Measurements from ENCODE around the gene RYR2. TPM values are rescaled to one million over a fixed set of nuclear protein-coding genes. Genes with fewer than 3 reads are reported as not detected.
A peak's percentile ranks its signal among the peaks of the same experiment; 100 is the strongest.

The RYR2 gene
- total RNA-seq, 1 experiment from 2014 or later, result 4.0 TPM

- intact Hi-C loops (cut with micrococcal nuclease), result no loop called here
- peaks cover 75% of the 10 kb centered on the region for H3K27me3 Mint-ChIP-seq (ENCODE audit: insufficient read depth, unreplicated experiment)
- POLR2A ChIA-PET, result interaction anchor here (1.1 kb wide), 1 partner anchor 10 kb away, joined by 3 read pairs; no protein-coding TSS in a partner anchor
- TF ChIP-seq, protein P1, sequence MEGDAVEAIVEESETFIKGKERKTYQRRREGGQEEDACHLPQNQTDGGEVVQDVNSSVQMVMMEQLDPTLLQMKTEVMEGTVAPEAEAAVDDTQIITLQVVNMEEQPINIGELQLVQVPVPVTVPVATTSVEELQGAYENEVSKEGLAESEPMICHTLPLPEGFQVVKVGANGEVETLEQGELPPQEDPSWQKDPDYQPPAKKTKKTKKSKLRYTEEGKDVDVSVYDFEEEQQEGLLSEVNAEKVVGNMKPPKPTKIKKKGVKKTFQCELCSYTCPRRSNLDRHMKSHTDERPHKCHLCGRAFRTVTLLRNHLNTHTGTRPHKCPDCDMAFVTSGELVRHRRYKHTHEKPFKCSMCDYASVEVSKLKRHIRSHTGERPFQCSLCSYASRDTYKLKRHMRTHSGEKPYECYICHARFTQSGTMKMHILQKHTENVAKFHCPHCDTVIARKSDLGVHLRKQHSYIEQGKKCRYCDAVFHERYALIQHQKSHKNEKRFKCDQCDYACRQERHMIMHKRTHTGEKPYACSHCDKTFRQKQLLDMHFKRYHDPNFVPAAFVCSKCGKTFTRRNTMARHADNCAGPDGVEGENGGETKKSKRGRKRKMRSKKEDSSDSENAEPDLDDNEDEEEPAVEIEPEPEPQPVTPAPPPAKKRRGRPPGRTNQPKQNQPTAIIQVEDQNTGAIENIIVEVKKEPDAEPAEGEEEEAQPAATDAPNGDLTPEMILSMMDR (IDR thresholded peaks at IDR 0.05; ENCODE audit: unreplicated experiment), result no peak
- H3K4me3 Mint-ChIP-seq (ENCODE audit: unreplicated experiment), result no peak overlapping the region
- no peak for DNase-seq (ENCODE audit: unreplicated experiment)
- no TSS peak for BruUV-seq (replicated peaks)
- CTCF ChIA-PET, result interaction anchor here (1.4 kb wide), 2 partner anchors 10 to 63 kb away, joined by 3 read pairs; no protein-coding TSS in a partner anchor
- H3K9me3 Mint-ChIP-seq (ENCODE audit: unreplicated experiment), result no peaks in the 10 kb centered on the region
- no peak overlapping the region for H3K27ac Mint-ChIP-seq (ENCODE audit: low read depth, unreplicated experiment)
- H3K36me3 Mint-ChIP-seq (ENCODE audit: insufficient read depth, unreplicated experiment), result no peaks in the 10 kb centered on the region
- H3K4me1 Mint-ChIP-seq (ENCODE audit: insufficient read depth, unreplicated experiment), result peaks cover 8% of the 10 kb centered on the region
Measured at GRCh38 chr1:237324226-237324625, 282.2 kb downstream of the RYR2 start.

DNA sequence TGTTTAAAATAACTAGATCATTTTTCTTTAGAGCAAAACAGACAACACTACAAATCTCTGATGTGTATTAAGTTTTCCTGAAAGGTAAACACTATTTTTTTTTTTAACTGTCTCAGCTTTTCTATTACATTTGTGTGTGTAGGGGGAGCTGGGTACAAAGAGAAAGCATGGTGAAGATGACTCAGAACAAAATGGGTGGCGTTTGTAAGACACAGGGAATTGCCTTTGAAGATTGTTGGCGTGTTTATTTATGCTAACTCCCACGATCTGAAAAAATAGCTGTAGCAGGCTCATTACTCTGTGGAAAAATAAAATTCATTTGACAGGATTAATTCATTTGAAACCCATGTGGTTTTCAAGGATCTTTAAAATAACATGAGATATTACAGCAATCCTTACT, 285.1 kb downstream of the RYR2 start:
- Mint-ChIP-seq H3K9me3 (ENCODE audit: unreplicated experiment) (no peaks in the 10 kb centered on the region), H3K27ac (ENCODE audit: low read depth, unreplicated experiment) (no peak overlapping the region), H3K4me1 (ENCODE audit: insufficient read depth, unreplicated experiment) (peaks cover 8% of the 10 kb centered on the region), H3K36me3 (ENCODE audit: insufficient read depth, unreplicated experiment) (no peaks in the 10 kb centered on the region), H3K4me3 (ENCODE audit: unreplicated experiment) (no peak overlapping the region), H3K27me3 (ENCODE audit: insufficient read depth, unreplicated experiment) (peaks cover 80% of the 10 kb centered on the region)
- TF ChIP-seq, protein P1 (IDR thresholded peaks at IDR 0.05; ENCODE audit: unreplicated experiment), result no peak
- DNase-seq (ENCODE audit: unreplicated experiment), result peak; percentile 55
- intact Hi-C loops (cut with micrococcal nuclease), result no loop called here
- CTCF ChIA-PET, result interaction anchor here (1.0 to 1.3 kb wide), 3 partner anchors 34 to 235 kb away, joined by 3 to 7 read pairs (median 4); no protein-coding TSS in a partner anchor
- POLR2A ChIA-PET, result interaction anchor here (0.6 to 1.0 kb wide), 3 partner anchors 10 to 169 kb away, joined by 3 read pairs; no protein-coding TSS in a partner anchor
- BruUV-seq (replicated peaks), result no TSS peak

DNA sequence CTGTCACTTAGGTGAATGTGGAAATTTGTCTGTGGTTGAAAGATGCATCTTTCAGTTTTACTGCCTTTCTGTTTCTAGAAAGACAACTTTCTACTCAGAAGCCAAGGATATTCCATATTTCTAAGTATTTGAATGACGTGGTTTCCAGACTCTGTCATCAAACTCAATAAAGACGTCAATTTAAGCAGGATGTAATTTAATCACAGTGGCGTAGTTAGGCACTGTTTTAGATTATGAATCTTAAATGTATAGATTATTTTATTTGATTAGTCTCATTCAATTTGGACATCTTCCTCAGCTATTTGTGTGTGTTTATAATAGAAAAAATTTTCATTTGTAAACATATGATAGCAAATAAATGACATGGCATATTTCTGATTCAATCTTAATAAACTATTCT, 298.9 kb downstream of the RYR2 start:
- Mint-ChIP-seq H3K27ac (ENCODE audit: low read depth, unreplicated experiment) (no peak overlapping the region), H3K4me3 (ENCODE audit: unreplicated experiment) (no peak overlapping the region), H3K4me1 (ENCODE audit: insufficient read depth, unreplicated experiment) (no peaks in the 10 kb centered on the region), H3K36me3 (ENCODE audit: insufficient read depth, unreplicated experiment) (no peaks in the 10 kb centered on the region), H3K27me3 (ENCODE audit: insufficient read depth, unreplicated experiment) (peaks cover 70% of the 10 kb centered on the region), H3K9me3 (ENCODE audit: unreplicated experiment) (no peaks in the 10 kb centered on the region)
- CTCF ChIA-PET, result interaction anchor here (0.6 to 1.4 kb wide), 2 partner anchors 8 to 26 kb away, joined by 3 to 4 read pairs; no protein-coding TSS in a partner anchor
- TF ChIP-seq, protein P1 (IDR thresholded peaks at IDR 0.05; ENCODE audit: unreplicated experiment), result no peak
- BruUV-seq (replicated peaks), result no TSS peak
- POLR2A ChIA-PET, result no interaction called here
- no peak for DNase-seq (ENCODE audit: unreplicated experiment)
- intact Hi-C loops (cut with micrococcal nuclease), result no loop called here

DNA sequence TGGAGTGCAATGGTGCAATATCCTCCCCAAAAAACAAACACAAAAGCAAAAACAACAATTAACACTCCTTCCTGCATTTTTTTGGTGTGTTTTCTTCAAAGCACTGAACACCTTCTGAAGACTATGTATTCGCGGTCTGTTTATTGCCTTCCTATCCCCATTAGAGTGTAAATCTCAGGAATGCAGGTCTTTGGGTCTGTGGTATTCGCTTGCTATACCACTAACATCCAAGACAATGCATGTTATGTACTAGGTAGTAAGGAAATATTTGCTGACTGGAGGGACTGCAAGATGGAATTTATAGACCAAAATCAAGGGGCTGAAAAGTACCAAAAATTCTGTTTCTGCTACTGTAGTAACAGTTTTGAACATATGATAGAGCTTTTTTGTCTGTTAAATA, 299.4 kb downstream of the RYR2 start:
- TF ChIP-seq, protein P1 (IDR thresholded peaks at IDR 0.05; ENCODE audit: unreplicated experiment), result no peak
- Mint-ChIP-seq H3K27me3 (ENCODE audit: insufficient read depth, unreplicated experiment) (peaks cover 75% of the 10 kb centered on the region), H3K4me1 (ENCODE audit: insufficient read depth, unreplicated experiment) (no peaks in the 10 kb centered on the region), H3K27ac (ENCODE audit: low read depth, unreplicated experiment) (no peak overlapping the region), H3K9me3 (ENCODE audit: unreplicated experiment) (no peaks in the 10 kb centered on the region), H3K4me3 (ENCODE audit: unreplicated experiment) (no peak overlapping the region), H3K36me3 (ENCODE audit: insufficient read depth, unreplicated experiment) (no peaks in the 10 kb centered on the region)
- BruUV-seq (replicated peaks), result no TSS peak
- ChIA-PET CTCF (interaction anchor here (0.6 to 2.4 kb wide), 5 partner anchors 9 to 188 kb away, joined by 3 to 6 read pairs (median 3); no protein-coding TSS in a partner anchor), POLR2A (no interaction called here)
- no peak for DNase-seq (ENCODE audit: unreplicated experiment)
- intact Hi-C loops (cut with micrococcal nuclease), result no loop called here

Data from MCF 10A (cell line).